ENCODE results near the gene PLIN3.

DNA sequence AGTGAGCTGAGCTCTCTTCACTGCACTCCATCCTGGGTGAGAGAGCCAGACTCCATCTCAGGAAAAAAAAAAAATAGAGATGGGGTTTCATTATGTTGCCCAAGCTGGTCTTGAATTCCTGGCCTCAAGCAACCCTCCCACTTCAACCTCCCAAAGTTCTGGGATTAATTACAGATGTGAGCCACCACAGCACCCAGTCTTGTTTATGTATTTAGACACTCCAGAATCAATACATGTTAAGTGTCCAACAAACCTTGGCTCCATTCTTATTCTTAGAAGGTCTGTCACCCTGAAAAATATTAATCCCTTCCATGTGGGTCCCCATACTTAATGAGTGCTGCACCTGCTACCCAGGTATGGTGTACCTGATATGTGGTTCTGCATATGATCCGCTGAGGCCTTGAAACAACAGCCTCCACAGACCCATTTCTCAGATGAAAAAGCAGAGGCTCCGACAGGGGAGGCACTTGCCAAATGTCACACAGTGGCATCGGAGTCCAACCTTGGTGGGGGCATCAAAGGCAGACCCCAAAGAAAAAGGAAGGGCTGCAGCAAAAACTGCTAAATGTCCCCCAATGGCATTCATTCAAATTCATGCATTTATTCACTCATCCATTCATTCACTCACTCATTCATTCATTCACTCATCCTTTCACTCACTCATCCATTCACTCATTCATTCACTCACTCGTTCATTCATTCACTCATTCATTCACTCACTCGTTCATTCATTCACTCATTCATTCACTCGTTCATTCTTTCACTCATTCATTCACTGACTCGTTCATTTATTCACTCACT, 52.6 kb downstream of the PLIN3 start:
- TF ChIP-seq CTBP1 (IDR thresholded peaks at IDR 0.05; ENCODE audit: borderline replicate concordance), result no peak
- TF ChIP-seq FOXK2 (IDR thresholded peaks at IDR 0.05), result no peak
- no peak for TF ChIP-seq FOXM1 (IDR thresholded peaks at IDR 0.05; ENCODE audit: borderline replicate concordance)
- no peak for TF ChIP-seq FOXA1 (IDR thresholded peaks at IDR 0.05)
- TF ChIP-seq ARNT (IDR thresholded peaks at IDR 0.05), result no peak
- TF ChIP-seq SP1 (IDR thresholded peaks at IDR 0.05), result no peak
- TF ChIP-seq TARDBP (IDR thresholded peaks at IDR 0.05), result no peak; the same call in 1 of the 2 replicates

Measured in HEK293T (cell line).